ENCODE data around the gene BBLN. TPM values are rescaled to one million over a fixed set of nuclear protein-coding genes. Genes with fewer than 3 reads are reported as not detected.
A peak's percentile ranks its signal among the peaks of the same experiment; 100 is the strongest.
"Not testable (repeated sequence)": the region's sequence is repeated elsewhere in the genome, so short reads cannot be mapped to it uniquely, and the experiment has no call there.

BBLN gene
- total RNA-seq, 1 experiment from 2014 or later: 41.9 TPM

DNA sequence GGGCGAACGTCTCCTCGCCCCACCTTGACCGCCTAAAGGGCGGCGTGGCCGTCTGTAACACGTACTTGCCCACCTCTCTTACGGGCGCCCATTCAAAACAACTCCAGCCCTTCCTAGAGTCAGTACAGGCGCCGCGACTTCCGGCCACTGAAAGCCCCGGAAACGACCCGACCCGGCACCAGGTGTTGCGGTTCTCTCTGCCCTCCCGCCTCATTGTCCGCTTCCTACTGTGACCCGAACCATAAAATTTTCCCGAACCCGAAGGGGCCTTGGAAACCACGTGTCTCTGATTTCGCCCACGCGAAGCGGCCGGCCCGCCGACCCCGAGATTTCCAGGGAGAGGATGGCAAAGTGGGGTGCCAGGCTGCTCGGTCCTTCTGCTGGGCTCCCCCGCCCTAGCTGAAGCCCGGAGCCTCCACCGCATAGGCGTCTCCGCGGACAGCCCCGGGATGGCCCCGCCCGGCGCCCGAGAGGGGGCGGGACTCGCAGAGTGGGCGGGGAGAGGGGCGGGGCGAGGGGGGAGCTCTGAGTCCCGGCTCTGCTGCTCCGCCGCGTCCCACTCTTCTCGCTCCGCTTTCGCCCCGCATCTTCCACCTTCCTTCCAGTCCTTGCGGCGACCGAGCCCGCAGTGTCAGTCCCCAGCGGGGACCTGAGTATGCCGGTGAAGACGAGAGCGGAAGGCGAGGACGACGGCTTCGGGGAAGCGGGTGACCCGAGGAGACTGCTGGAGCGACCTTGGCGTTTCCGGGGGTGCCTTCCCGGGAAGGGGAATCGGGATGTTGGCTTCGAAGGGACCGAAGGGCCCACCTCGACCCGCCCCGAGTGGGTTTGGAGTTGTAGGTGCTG, 31.9 kb upstream of the BBLN start:
- H3K4me1 ChIP-seq (ENCODE audit: insufficient read depth, low read length, poor library complexity, severe bottlenecking): peaks cover 20% of the 10 kb centered on the region
- no peak for TF ChIP-seq CTCF (conservative IDR thresholded peaks at IDR 0.05; ENCODE audit: low read depth, low read length)
- TF ChIP-seq EZH2 (IDR thresholded peaks at IDR 0.05; ENCODE audit: borderline replicate concordance, low read depth, low read length, poor library complexity, severe bottlenecking): no peak
- no TSS peak for BruUV-seq (replicated peaks)
- H3K9me3 ChIP-seq (ENCODE audit: low read depth, low read length, poor library complexity, severe bottlenecking): no peaks in the 10 kb centered on the region
- H3K36me3 ChIP-seq (ENCODE audit: insufficient read depth, low read length, poor library complexity, severe bottlenecking): peaks cover 8% of the 10 kb centered on the region
- CTCF ChIA-PET: interaction anchor here (0.6 to 1.2 kb wide), 3 partner anchors 11 to 39 kb away, joined by 3 read pairs; no protein-coding TSS in a partner anchor
- peak; percentile 95 for DNase-seq (ENCODE audit: low spot score)
- no peaks in the 10 kb centered on the region for H3K27me3 ChIP-seq (replicated peaks; ENCODE audit: insufficient read depth, low read depth, low read length, poor library complexity)
- H3K27ac ChIP-seq (ENCODE audit: low read depth, low read length, poor library complexity, severe bottlenecking): peak overlapping the region; percentile 96
- intact Hi-C loops (cut with micrococcal nuclease; ENCODE audit: unreplicated experiment): no loop called here
- POLR2A ChIA-PET (ENCODE audit: low non-redundant PET): interaction anchor here (0.5 kb wide), 1 partner anchor 424 kb away, joined by 4 read pairs; no protein-coding TSS in a partner anchor
- H3K4me3 ChIP-seq (ENCODE audit: low read depth, low read length, poor library complexity, severe bottlenecking): peak overlapping the region; percentile 95

GRCh38 chr9:128128836-128129590, 31.1 kb upstream of the BBLN start:
- TF ChIP-seq EZH2 (IDR thresholded peaks at IDR 0.05; ENCODE audit: borderline replicate concordance, low read depth, low read length, poor library complexity, severe bottlenecking) (no peak), CTCF (conservative IDR thresholded peaks at IDR 0.05; ENCODE audit: low read depth, low read length) (no peak)
- H3K4me1 ChIP-seq (ENCODE audit: insufficient read depth, low read length, poor library complexity, severe bottlenecking): peaks cover 20% of the 10 kb centered on the region
- ChIA-PET CTCF (interaction anchor here (1.0 to 1.2 kb wide), 2 partner anchors 12 to 30 kb away, joined by 3 read pairs; no protein-coding TSS in a partner anchor), POLR2A (ENCODE audit: low non-redundant PET) (interaction anchor here (0.5 kb wide), 1 partner anchor 423 kb away, joined by 4 read pairs; no protein-coding TSS in a partner anchor)
- no peaks in the 10 kb centered on the region for H3K27me3 ChIP-seq (replicated peaks; ENCODE audit: insufficient read depth, low read depth, low read length, poor library complexity)
- DNase-seq (ENCODE audit: low spot score): no peak
- peaks cover 8% of the 10 kb centered on the region for H3K36me3 ChIP-seq (ENCODE audit: insufficient read depth, low read length, poor library complexity, severe bottlenecking)
- H3K27ac ChIP-seq (ENCODE audit: low read depth, low read length, poor library complexity, severe bottlenecking): peak overlapping the region; percentile 96
- no peaks in the 10 kb centered on the region for H3K9me3 ChIP-seq (ENCODE audit: low read depth, low read length, poor library complexity, severe bottlenecking)
- intact Hi-C loops (cut with micrococcal nuclease; ENCODE audit: unreplicated experiment): no loop called here
- H3K4me3 ChIP-seq (ENCODE audit: low read depth, low read length, poor library complexity, severe bottlenecking): peak overlapping the region; percentile 95
- no TSS peak for BruUV-seq (replicated peaks)

- H3K36me3 ChIP-seq (ENCODE audit: insufficient read depth, low read length, poor library complexity, severe bottlenecking); H3K27ac ChIP-seq (ENCODE audit: low read depth, low read length, poor library complexity, severe bottlenecking); CTCF ChIA-PET; intact Hi-C loops (cut with micrococcal nuclease; ENCODE audit: unreplicated experiment); H3K27me3 ChIP-seq (replicated peaks; ENCODE audit: insufficient read depth, low read depth, low read length, poor library complexity); POLR2A ChIA-PET (ENCODE audit: low non-redundant PET); H3K4me3 ChIP-seq (ENCODE audit: low read depth, low read length, poor library complexity, severe bottlenecking); DNase-seq (ENCODE audit: low spot score); BruUV-seq (replicated peaks); H3K9me3 ChIP-seq (ENCODE audit: low read depth, low read length, poor library complexity, severe bottlenecking): not testable (repeated sequence)
- 0 out of 2 replicates have a peak, but pooled peaks have one; percentile 33 for TF ChIP-seq CTCF (conservative IDR thresholded peaks at IDR 0.05; ENCODE audit: low read depth, low read length)
- peaks cover 20% of the 10 kb centered on the region for H3K4me1 ChIP-seq (ENCODE audit: insufficient read depth, low read length, poor library complexity, severe bottlenecking)
These were observed 30.0 kb upstream of the BBLN start for GRCh38 chr9:128129976-128130590.

- H3K36me3 ChIP-seq (ENCODE audit: insufficient read depth, low read length, poor library complexity, severe bottlenecking); POLR2A ChIA-PET (ENCODE audit: low non-redundant PET); DNase-seq (ENCODE audit: low spot score); intact Hi-C loops (cut with micrococcal nuclease; ENCODE audit: unreplicated experiment); H3K27ac ChIP-seq (ENCODE audit: low read depth, low read length, poor library complexity, severe bottlenecking); H3K27me3 ChIP-seq (replicated peaks; ENCODE audit: insufficient read depth, low read depth, low read length, poor library complexity); H3K4me3 ChIP-seq (ENCODE audit: low read depth, low read length, poor library complexity, severe bottlenecking); CTCF ChIA-PET; H3K9me3 ChIP-seq (ENCODE audit: low read depth, low read length, poor library complexity, severe bottlenecking); BruUV-seq (replicated peaks): not testable (repeated sequence)
- H3K4me1 ChIP-seq (ENCODE audit: insufficient read depth, low read length, poor library complexity, severe bottlenecking): peaks cover 20% of the 10 kb centered on the region
These were observed 29.4 kb upstream of the BBLN start for GRCh38 chr9:128130651-128131050.
